Lower leg skin (tissue), 3 donors: ENCODE data around the gene PRM1.

Source experiments
- POLR2A ChIP-seq, 2 donors: fragments of 450-650 bp; IDR thresholded peaks; one replicate each; pipeline ENCODE4 v1.6.1; 2016 to 2017; ENCODE audit warnings: antibody characterized with exemption in 2 of 2, mild to moderate bottlenecking in 1 of 2, moderate library complexity in 1 of 2
- TF ChIP-seq, protein P1 (sequence below), 3 donors: fragments of 450-650 bp; IDR thresholded peaks; one replicate each; pipeline ENCODE4 v1.5.1; 2016; ENCODE audit warnings: antibody characterized with exemption in 3 of 3, mild to moderate bottlenecking in 3 of 3, moderate library complexity in 2 of 3

DNA sequence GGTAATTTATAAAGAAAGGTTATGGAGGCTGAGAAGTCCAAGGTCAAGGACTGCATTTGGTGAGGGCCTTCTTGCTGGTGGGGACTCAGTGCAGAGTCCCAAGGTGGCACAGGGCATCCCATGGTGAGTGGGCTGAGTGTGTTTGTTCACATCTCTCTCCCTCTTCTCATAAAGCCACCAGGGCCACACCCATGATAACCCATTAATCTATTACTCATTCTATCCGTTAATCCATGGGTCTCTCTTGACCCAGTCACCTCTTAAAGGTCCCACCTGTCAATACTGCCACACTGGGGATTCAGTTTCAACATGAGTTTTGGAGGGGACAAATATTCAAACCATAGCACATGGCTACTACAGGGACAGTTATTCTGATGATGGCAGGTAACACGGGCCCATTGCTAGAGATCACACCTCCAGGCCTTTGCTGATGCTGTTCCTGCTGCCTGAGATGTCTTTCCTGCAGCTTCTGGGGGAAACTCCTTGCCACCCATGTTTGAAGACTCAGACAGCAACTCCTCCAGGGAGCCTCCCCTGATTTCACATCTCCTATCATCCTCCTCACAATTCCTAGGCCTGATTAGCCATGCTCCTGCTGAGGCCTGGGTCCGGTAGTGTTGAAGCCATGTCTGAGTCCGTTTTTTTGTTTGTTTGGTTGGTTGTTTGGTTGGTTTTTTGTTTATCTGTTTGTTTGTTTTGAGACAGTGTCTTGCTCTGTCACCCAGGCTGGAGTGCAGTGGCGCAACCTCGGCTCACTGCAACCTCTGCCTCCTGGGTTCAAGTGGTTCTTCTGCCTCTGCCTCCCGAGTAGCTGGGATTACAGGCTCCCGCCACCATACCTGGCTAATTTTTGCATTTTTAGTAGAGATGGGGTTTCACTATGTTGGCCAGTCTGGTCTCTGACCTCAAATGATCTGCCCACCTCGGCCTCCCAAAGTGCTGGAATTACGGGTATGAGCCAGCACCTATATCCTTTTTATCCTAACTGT lies 41.2 kb downstream of the PRM1 start:
- TF ChIP-seq, protein P1, sequence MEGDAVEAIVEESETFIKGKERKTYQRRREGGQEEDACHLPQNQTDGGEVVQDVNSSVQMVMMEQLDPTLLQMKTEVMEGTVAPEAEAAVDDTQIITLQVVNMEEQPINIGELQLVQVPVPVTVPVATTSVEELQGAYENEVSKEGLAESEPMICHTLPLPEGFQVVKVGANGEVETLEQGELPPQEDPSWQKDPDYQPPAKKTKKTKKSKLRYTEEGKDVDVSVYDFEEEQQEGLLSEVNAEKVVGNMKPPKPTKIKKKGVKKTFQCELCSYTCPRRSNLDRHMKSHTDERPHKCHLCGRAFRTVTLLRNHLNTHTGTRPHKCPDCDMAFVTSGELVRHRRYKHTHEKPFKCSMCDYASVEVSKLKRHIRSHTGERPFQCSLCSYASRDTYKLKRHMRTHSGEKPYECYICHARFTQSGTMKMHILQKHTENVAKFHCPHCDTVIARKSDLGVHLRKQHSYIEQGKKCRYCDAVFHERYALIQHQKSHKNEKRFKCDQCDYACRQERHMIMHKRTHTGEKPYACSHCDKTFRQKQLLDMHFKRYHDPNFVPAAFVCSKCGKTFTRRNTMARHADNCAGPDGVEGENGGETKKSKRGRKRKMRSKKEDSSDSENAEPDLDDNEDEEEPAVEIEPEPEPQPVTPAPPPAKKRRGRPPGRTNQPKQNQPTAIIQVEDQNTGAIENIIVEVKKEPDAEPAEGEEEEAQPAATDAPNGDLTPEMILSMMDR (IDR thresholded peaks at IDR 0.05) = no peak
- no peak for TF ChIP-seq POLR2A (IDR thresholded peaks at IDR 0.05)
